ENCODE measurements around the gene ZNF746. TPM values are rescaled to one million over a fixed set of nuclear protein-coding genes. Genes with fewer than 3 reads are reported as not detected.

Gene ZNF746
- total RNA-seq, 1 experiment from 2014 or later = 18.5 TPM

DNA sequence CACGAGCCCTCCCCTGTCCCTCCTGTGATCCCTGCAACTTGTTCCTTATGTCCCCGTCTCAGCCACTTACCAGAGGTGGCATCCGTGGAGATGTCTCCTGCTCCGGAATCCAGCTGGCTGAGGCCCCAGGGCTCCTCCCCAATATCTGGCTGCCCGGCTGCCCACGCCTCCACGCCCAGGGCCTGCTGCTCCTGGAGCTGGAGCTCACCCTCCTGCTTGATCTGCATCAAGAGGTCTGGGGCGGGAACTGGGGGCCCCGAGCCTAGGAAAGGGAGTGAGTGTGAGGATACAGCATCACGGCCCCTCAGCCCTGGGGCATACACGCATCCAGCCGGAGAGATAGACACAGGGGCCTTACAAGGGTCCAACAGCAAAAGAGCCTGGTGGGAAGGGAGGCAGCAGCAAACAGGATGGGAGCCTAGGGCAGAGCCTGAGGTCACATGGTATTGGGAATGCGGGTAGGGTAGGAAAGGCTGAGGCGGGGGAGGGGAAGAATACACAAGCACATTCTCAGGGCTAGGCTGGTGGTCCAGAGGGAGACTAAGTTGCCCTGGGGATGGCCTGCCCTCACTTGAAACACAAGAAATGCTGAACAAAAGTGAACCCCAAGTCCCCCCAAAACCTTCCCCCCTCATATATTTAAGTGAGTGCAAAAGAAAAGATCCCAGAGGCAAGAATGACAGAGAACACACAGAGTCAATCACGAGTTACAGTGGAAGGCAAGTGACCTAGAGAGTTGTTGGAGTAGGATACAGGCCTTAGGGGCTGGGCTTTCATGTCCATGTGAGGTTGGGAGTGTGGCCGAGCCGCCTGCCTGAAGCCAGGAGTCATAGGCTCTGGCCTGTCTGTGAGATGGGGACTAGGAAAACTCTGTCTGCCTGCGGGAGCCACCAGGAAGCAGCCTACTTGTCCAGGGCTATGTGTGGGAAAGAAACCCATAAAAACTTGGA lies 19.8 kb downstream of the ZNF746 start:
- no peak for DNase-seq
- peaks cover 22% of the 10 kb centered on the region for H3K36me3 Mint-ChIP-seq (ENCODE audit: insufficient read depth, unreplicated experiment)
- H3K27ac Mint-ChIP-seq (ENCODE audit: unreplicated experiment) = no peak overlapping the region
- no peak for TF ChIP-seq CTCF (IDR thresholded peaks at IDR 0.05; ENCODE audit: unreplicated experiment)
- intact Hi-C loops (cut with micrococcal nuclease; ENCODE audit: unreplicated experiment) = no loop called here
- H3K9me3 Mint-ChIP-seq (ENCODE audit: low read depth, unreplicated experiment) = no peaks in the 10 kb centered on the region
- H3K4me3 Mint-ChIP-seq (ENCODE audit: low read depth, unreplicated experiment) = no peak overlapping the region
- H3K4me1 Mint-ChIP-seq (ENCODE audit: low read depth, unreplicated experiment) = peaks cover 7% of the 10 kb centered on the region
- H3K27me3 Mint-ChIP-seq (ENCODE audit: unreplicated experiment) = no peaks in the 10 kb centered on the region
- CTCF ChIA-PET = no interaction called here
- BruUV-seq (replicated peaks) = no TSS peak

- no peak for TF ChIP-seq CTCF (IDR thresholded peaks at IDR 0.05; ENCODE audit: unreplicated experiment)
- peaks cover 7% of the 10 kb centered on the region for H3K4me1 Mint-ChIP-seq (ENCODE audit: low read depth, unreplicated experiment)
- no peaks in the 10 kb centered on the region for H3K9me3 Mint-ChIP-seq (ENCODE audit: low read depth, unreplicated experiment)
- H3K27ac Mint-ChIP-seq (ENCODE audit: unreplicated experiment) = no peak overlapping the region
- BruUV-seq (replicated peaks) = no TSS peak
- DNase-seq = no peak
- H3K36me3 Mint-ChIP-seq (ENCODE audit: insufficient read depth, unreplicated experiment) = peaks cover 22% of the 10 kb centered on the region
- intact Hi-C loops (cut with micrococcal nuclease; ENCODE audit: unreplicated experiment) = no loop called here
- CTCF ChIA-PET = no interaction called here
- H3K4me3 Mint-ChIP-seq (ENCODE audit: low read depth, unreplicated experiment) = no peak overlapping the region
- no peaks in the 10 kb centered on the region for H3K27me3 Mint-ChIP-seq (ENCODE audit: unreplicated experiment)
Measured at GRCh38 chr7:149476791-149477190, 20.8 kb downstream of the ZNF746 start.

DNA sequence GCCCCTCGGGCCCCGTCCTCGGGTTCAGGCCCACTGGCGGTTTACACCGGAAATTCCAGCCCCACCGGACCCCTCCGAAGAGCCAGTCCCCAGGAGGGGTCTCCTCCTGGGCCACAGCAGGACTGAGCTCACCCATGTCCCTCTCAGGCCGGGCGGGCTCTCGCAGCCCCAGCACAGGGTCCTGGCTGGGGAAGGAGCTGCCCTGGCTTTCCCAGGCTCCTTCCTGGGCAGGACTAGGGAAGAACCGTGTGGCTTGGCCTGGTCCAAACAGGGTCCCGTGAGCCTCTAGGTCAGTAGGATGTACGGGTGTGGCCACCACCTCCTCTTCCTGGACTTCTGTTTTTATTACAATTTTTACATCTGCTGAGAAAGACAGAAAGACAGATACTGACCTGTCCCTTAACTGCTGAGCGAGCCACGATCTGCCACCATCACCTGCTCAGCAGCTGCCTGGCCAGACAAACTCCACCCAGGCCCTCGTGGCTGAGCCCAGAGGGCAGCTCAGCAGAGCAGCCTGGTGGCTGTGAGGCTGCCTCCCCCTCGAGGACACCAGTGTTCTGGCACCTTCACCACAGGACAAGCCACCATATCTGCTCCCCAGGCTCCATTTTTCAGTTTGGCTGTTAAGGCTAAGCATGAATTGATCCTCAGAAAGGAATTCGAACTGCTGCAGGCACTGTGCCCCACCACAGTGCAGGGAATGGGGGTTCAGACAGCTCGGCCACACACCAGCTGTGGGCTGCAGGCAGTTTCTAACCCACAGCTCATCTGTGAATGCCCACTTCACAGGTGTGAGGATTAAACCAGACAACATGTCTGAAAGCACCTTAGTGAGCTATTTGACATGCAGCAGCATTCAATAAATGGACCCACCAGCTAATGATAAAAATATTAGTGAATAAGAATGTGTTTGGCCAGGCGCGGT lies 22.2 kb downstream of the ZNF746 start:
- CTCF ChIA-PET = no interaction called here
- peaks cover 7% of the 10 kb centered on the region for H3K4me1 Mint-ChIP-seq (ENCODE audit: low read depth, unreplicated experiment)

More for the DNA sequence above, 22.2 kb downstream of the ZNF746 start:
- Mint-ChIP-seq H3K27ac (ENCODE audit: unreplicated experiment) (no peak overlapping the region), H3K4me3 (ENCODE audit: low read depth, unreplicated experiment) (no peak overlapping the region), H3K9me3 (ENCODE audit: low read depth, unreplicated experiment) (no peaks in the 10 kb centered on the region), H3K27me3 (ENCODE audit: unreplicated experiment) (no peaks in the 10 kb centered on the region), H3K36me3 (ENCODE audit: insufficient read depth, unreplicated experiment) (peaks cover 26% of the 10 kb centered on the region)
- no peak for DNase-seq
- intact Hi-C loops (cut with micrococcal nuclease; ENCODE audit: unreplicated experiment) = no loop called here
- BruUV-seq (replicated peaks) = no TSS peak
- TF ChIP-seq CTCF (IDR thresholded peaks at IDR 0.05; ENCODE audit: unreplicated experiment) = no peak

Data from Calu3 (cell line).